ENCODE data around the gene ERC1.
A peak's percentile ranks its signal among the peaks of the same experiment; 100 is the strongest.

ERC1 gene

DNA sequence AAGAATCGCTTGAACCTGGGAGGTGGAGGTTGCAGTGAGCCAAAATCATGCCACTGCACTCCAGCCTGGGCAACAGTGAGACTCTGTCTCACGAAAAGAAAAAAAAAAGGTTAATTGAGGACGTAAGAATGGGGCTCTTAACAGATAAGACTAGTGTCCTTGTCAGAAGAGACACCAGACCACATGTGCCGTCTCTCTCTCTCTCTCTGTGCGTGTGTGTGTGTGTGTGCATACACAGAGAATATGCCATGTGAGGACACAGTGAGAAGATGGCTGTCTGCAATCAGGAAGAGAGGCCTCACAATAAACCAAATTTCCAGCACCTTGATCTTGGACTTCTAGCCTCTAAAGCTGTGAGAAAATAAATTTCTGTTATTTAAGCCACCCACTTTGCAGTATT is 11.7 kb upstream of the ERC1 start:
- no peaks in the 10 kb centered on the region for H3K36me3 ChIP-seq (ENCODE audit: low read depth)
- H3K9me3 ChIP-seq (ENCODE audit: severe bottlenecking), result no peaks in the 10 kb centered on the region
- no peak overlapping the region for H3K4me3 ChIP-seq (ENCODE audit: severe bottlenecking)
- TF ChIP-seq, protein P1, sequence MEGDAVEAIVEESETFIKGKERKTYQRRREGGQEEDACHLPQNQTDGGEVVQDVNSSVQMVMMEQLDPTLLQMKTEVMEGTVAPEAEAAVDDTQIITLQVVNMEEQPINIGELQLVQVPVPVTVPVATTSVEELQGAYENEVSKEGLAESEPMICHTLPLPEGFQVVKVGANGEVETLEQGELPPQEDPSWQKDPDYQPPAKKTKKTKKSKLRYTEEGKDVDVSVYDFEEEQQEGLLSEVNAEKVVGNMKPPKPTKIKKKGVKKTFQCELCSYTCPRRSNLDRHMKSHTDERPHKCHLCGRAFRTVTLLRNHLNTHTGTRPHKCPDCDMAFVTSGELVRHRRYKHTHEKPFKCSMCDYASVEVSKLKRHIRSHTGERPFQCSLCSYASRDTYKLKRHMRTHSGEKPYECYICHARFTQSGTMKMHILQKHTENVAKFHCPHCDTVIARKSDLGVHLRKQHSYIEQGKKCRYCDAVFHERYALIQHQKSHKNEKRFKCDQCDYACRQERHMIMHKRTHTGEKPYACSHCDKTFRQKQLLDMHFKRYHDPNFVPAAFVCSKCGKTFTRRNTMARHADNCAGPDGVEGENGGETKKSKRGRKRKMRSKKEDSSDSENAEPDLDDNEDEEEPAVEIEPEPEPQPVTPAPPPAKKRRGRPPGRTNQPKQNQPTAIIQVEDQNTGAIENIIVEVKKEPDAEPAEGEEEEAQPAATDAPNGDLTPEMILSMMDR (IDR thresholded peaks at IDR 0.05; ENCODE audit: poor library complexity, severe bottlenecking), result no peak
- DNase-seq (ENCODE audit: low spot score) (no peak), ATAC-seq (ENCODE audit: low read depth) (no peak)
- H3K27me3 ChIP-seq (ENCODE audit: insufficient read depth, poor library complexity, severe bottlenecking), result no peaks in the 10 kb centered on the region
- H3K4me1 ChIP-seq (ENCODE audit: insufficient read depth, poor library complexity, severe bottlenecking), result peaks cover 6% of the 10 kb centered on the region
- no peak overlapping the region for H3K27ac ChIP-seq (ENCODE audit: poor library complexity, severe bottlenecking)

DNA sequence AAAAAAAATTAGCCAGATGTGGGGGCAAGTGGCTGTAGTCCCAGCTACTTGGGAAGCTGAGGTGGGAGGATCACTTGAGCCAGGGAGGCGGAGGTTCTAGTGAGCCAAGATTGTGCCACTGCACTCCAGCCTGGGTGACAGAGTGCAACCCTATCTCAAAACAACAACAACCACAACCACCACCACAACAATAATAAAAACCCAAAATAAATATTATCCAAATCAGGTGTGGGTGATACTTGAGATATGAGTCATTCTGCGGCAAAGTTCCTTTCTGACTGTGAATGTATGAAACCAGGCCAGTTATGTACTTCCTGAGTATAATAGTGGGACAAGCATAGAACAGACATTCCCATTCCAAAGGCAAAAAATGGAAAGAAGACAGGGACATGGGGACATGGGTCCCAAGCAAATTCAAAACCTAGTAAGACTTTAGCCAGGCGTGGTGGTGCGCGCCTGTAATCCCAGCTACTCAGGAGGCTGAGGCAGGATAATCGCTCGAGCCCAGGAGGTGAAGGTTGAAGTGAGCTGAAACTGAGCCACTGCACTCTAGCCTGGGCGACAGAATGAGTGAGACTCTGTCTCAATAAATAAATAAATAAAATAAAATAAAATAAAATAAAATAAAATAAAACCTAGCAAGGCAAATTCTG is 9.7 kb upstream of the ERC1 start:
- Histone ChIP-seq H3K4me1 (ENCODE audit: insufficient read depth, poor library complexity, severe bottlenecking) (peaks cover 6% of the 10 kb centered on the region), H3K27ac (ENCODE audit: poor library complexity, severe bottlenecking) (no peak overlapping the region), H3K9me3 (ENCODE audit: severe bottlenecking) (no peaks in the 10 kb centered on the region), H3K36me3 (ENCODE audit: low read depth) (no peaks in the 10 kb centered on the region), H3K4me3 (ENCODE audit: severe bottlenecking) (no peak overlapping the region), H3K27me3 (ENCODE audit: insufficient read depth, poor library complexity, severe bottlenecking) (no peaks in the 10 kb centered on the region)
- TF ChIP-seq, protein P1 (IDR thresholded peaks at IDR 0.05; ENCODE audit: poor library complexity, severe bottlenecking), result no peak
- DNase-seq (ENCODE audit: low spot score), result no peak
- peak; percentile 86 for ATAC-seq (ENCODE audit: low read depth)

DNA sequence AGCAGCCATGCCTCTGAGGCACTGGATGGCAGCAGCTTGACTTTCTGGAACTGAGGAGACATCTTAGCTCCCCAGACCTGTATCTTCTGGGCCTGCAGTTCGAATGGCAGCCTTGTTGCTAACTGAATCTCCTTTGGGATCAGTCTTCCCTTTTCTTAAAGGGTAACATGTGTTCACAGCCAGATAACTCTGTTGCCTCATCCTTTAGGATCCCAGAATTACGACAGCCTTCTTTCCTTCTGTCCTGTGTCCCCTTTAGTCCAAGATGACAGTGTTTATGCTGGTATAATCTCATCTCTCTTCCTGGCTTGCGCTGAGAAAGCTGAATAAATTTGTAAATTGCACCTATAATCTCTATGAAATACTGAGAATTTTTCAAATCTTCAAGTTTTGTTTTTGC is 9.1 kb upstream of the ERC1 start:
- DNase-seq (ENCODE audit: low spot score) (no peak), ATAC-seq (ENCODE audit: low read depth) (no peak)
- Histone ChIP-seq H3K27me3 (ENCODE audit: insufficient read depth, poor library complexity, severe bottlenecking) (no peaks in the 10 kb centered on the region), H3K27ac (ENCODE audit: poor library complexity, severe bottlenecking) (no peak overlapping the region), H3K36me3 (ENCODE audit: low read depth) (no peaks in the 10 kb centered on the region), H3K4me1 (ENCODE audit: insufficient read depth, poor library complexity, severe bottlenecking) (peaks cover 6% of the 10 kb centered on the region), H3K4me3 (ENCODE audit: severe bottlenecking) (no peak overlapping the region), H3K9me3 (ENCODE audit: severe bottlenecking) (no peaks in the 10 kb centered on the region)
- TF ChIP-seq, protein P1 (IDR thresholded peaks at IDR 0.05; ENCODE audit: poor library complexity, severe bottlenecking), result no peak

DNA sequence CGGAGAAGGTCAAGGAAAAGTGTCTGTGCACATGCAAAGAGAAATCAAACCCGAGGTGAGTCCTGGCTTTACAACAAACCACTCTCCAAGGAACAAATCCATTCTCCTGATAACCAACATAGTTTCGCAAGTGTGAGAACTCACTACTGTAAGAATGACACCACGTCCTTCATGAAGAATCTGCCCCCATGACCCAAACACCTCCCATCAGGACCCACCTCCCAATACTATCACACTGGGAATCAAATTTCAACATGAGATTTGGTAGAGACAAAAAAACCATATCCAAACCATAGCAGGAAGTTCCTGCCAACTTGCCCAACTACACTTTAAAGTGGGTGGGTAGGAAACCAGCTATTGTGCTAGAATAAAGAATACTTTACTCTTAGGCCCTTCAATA is 2.4 kb upstream of the ERC1 start:
- H3K4me3 ChIP-seq (ENCODE audit: severe bottlenecking), result no peak overlapping the region
- DNase-seq (ENCODE audit: low spot score), result no peak
- ATAC-seq (ENCODE audit: low read depth), result 0 out of 3 replicates have a peak, but pooled peaks have one; percentile 1
- peak overlapping the region; percentile 87 for H3K27ac ChIP-seq (ENCODE audit: poor library complexity, severe bottlenecking)
- TF ChIP-seq, protein P1 (IDR thresholded peaks at IDR 0.05; ENCODE audit: poor library complexity, severe bottlenecking), result no peak
- H3K9me3 ChIP-seq (ENCODE audit: severe bottlenecking), result no peaks in the 10 kb centered on the region
- no peaks in the 10 kb centered on the region for H3K27me3 ChIP-seq (ENCODE audit: insufficient read depth, poor library complexity, severe bottlenecking)
- H3K4me1 ChIP-seq (ENCODE audit: insufficient read depth, poor library complexity, severe bottlenecking), result peaks cover 28% of the 10 kb centered on the region
- H3K36me3 ChIP-seq (ENCODE audit: low read depth), result peaks cover 3% of the 10 kb centered on the region; the same call in 1 of the 2 replicates

DNA sequence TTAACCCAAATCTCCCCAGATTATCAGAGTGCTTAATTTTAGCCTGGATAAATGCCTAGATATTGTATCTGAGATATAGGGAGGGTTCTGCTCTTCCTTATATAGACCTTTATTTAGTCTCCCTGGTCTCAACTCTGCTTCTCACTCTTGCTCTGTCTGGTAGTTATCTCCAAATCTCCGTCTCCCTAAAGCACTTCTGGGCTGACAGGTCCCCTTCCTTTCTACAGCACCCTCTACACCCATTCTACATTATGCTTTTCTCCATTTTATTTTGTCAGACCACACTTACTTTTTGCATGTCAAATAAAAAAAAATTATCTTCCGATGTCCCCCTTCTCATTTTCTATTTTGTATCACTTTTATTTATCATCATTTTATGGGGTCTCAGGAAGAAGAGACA is 2.0 kb upstream of the ERC1 start:
- H3K4me3 ChIP-seq (ENCODE audit: severe bottlenecking), result no peak overlapping the region
- DNase-seq (ENCODE audit: low spot score), result no peak
- H3K4me1 ChIP-seq (ENCODE audit: insufficient read depth, poor library complexity, severe bottlenecking), result peaks cover 29% of the 10 kb centered on the region
- no peaks in the 10 kb centered on the region for H3K9me3 ChIP-seq (ENCODE audit: severe bottlenecking)
- no peak for ATAC-seq (ENCODE audit: low read depth)
- peaks cover 3% of the 10 kb centered on the region; the same call in 1 of the 2 replicates for H3K36me3 ChIP-seq (ENCODE audit: low read depth)
- no peaks in the 10 kb centered on the region for H3K27me3 ChIP-seq (ENCODE audit: insufficient read depth, poor library complexity, severe bottlenecking)
- H3K27ac ChIP-seq (ENCODE audit: poor library complexity, severe bottlenecking), result peak overlapping the region; percentile 87
- TF ChIP-seq, protein P1 (IDR thresholded peaks at IDR 0.05; ENCODE audit: poor library complexity, severe bottlenecking), result no peak

Measured in RWPE2 (cell line).